HG02610 (cell line): ENCODE data around the gene PFKP.
"Not testable (repeated sequence)": the region's sequence is repeated elsewhere in the genome, so short reads cannot be mapped to it uniquely, and the experiment has no call there.

Experiments
- ATAC-seq: cut with Tn5 transposase; IDR thresholded peaks from one replicate; pipeline ENCODE4 v1.9.1; 2021; ENCODE audit warnings: mild to moderate bottlenecking, moderate library complexity; ENCODE audit not compliant: unreplicated experiment

Gene PFKP

GRCh38 chr10:3095373-3096139 is 28.2 kb downstream of the PFKP start:
- ATAC-seq, result peak; percentile 79

GRCh38 chr10:3096149-3096548 is 28.8 kb downstream of the PFKP start:
- ATAC-seq, result no peak

GRCh38 chr10:3097160-3097559 is 29.8 kb downstream of the PFKP start:
- no peak for ATAC-seq

- no peak for ATAC-seq
Measured at GRCh38 chr10:3098689-3099088, 31.3 kb downstream of the PFKP start.

GRCh38 chr10:3099291-3100092 is 32.1 kb downstream of the PFKP start:
- no peak for ATAC-seq

DNA sequence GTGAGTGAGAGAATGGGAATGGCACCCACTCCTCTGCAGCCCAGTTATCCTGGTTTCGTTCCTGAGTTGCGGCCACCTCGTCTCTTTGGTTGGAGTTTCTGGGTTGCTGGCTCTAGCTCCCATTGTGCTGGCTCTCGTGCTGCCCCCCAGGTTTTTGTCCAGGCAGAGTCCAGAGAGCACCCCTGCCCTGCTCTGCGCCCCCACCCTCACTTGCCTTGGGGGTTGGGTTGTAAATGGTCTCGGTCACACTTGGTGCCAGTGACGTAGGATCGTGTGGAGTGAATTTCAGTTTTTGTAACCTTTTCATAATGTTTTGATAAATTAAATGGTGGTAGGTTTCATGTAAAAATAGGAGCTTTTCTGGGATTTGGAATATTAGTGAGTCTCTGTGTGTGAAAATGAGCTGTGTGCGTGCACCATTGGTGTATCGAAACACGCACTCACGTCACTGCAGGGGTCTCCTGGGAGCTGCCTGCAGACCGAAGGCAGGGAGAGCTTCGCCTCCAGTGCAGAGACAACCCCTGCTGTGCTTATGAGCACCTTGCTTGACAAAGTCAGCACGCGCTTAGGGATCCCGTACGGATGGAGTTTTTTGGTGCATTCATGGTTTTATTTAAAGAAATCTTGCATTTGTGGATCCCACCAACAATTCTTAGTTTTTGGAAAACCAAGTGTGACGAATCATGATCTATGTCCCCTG is 32.9 kb downstream of the PFKP start:
- ATAC-seq, result no peak

DNA sequence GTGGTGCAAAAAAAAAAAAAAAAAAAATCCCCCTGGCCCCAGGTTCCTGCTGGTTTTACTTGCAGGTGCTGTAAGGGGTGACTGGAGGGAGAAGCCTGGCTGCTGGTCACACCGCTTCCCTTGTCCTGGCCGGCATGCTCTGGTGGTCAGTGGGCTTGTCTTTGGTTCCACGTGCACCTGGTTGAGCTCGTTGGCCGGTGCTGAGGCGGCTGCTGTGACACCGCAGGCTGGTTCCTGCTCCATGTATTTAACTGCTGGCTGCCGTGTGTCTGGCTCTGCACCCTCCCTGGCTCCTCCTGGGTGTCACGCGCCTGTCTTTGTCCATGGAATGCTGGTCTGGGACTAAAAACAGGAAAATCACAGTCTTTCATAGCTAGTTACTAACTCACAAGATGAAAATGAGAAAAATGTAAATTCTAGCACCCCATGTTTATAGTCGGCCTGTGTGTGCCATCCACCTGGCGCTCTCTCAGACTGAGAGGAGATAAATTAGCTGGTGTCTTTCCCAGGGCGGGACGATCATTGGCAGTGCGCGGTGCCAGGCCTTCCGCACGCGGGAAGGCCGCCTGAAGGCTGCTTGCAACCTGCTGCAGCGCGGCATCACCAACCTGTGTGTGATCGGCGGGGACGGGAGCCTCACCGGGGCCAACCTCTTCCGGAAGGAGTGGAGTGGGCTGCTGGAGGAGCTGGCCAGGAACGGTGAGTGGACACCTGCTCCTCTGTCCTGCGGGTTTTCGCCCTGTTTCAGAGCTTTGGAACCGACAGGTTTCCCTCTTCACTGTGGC is 33.7 kb downstream of the PFKP start:
- no peak for ATAC-seq

DNA sequence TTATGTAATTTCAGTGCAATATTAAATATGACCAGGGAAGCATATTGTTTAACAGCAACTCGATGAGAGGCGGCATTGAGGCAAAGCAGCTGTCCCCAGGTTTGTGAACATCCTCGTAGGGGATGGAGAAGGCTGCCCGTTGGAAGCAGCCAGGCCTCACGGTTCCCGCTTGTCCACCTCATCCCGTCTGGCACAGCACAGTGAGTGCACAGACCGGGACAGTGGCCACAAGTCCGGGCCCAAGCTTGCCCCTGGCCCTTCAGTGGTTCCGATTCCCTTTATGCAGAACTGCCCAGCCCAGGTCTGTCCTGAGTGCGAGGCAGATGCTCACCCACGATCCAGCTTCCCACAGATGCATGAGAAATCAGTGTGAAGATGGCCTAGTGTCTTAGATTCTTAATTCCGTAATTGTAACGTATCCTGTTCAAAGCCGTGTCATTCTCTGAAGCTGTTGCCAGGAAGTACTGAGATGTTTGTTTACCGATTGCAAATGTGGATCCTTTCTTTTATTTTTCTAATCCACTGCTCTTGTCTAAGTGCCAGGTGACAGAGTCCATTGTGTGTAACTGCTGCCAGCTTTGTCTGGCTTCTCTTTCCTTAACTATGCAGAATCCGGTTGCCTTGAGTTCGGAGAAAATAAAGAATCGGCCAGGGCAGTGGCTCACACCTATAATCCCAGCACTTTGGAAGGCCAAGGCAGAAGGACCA is 35.5 kb downstream of the PFKP start:
- ATAC-seq, result no peak

DNA sequence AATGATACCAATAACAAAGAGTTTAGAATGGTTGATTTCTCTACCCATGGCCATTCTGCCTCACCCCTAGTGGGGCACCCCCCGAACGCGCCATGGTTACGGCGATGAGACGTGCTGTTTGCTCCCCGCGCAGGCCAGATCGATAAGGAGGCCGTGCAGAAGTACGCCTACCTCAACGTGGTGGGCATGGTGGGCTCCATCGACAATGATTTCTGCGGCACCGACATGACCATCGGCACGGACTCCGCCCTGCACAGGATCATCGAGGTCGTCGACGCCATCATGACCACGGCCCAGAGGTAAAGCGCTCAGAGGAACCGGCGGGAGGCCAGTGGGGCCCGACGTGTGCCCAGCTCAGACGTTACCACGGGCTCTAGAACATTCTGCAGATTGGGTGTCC is 36.3 kb downstream of the PFKP start:
- no peak for ATAC-seq

GRCh38 chr10:3104251-3104918 is 37.0 kb downstream of the PFKP start:
- ATAC-seq, result no peak

GRCh38 chr10:3105166-3105565 is 37.8 kb downstream of the PFKP start:
- no peak for ATAC-seq

DNA sequence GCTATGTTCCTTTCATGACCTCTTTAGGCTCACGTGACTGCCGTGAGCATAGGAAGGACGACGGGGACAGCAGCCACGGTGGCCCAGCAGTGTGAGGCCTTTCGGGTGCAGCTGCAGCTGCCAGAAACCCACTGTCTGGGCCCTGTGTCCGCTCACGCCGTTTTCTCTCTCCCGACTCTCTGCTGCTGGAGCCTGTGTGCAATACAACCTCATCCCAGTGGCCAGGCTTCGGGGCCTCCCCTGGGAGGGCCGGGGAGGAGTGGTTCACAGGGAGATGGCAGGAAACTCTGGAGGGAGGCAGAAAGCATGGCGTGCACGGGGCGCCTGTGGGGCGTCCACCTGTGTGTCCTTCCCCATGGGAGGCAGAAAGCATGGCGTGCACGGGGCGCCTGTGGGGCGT is 38.6 kb downstream of the PFKP start:
- no peak for ATAC-seq

- ATAC-seq, result not testable (repeated sequence)
Measured at GRCh38 chr10:3106328-3106727, 39.0 kb downstream of the PFKP start.

- ATAC-seq, result no peak
Measured at GRCh38 chr10:3106928-3107425, 39.6 kb downstream of the PFKP start.

DNA sequence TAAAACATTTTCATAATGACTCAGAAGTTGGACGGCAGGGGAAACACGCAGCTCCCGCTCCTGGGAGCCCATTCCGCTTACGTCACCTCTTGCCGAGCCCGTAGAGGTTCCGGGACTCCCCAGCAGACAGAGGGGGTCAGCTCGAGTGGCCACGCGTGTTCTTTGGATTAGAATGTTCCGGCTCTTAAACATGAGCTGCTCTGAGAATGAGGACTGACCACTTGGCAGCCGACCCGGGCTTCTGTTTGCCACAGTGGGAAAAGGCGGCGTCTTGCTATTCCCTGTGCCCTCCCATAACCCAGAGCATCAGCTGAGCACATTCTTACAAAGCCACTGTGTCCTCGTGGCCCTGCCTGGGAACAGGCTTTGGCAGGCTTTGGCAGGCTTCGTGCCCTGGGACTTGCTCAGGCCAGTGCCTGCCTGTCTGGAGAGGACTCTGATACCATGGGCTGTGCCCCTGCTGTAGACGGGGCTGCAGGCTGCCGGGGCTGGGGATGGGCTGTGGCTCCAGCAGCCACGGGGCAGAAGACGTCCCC is 40.1 kb downstream of the PFKP start:
- ATAC-seq, result no peak

- no peak for ATAC-seq
Measured at GRCh38 chr10:3108033-3108432, 40.7 kb downstream of the PFKP start.

DNA sequence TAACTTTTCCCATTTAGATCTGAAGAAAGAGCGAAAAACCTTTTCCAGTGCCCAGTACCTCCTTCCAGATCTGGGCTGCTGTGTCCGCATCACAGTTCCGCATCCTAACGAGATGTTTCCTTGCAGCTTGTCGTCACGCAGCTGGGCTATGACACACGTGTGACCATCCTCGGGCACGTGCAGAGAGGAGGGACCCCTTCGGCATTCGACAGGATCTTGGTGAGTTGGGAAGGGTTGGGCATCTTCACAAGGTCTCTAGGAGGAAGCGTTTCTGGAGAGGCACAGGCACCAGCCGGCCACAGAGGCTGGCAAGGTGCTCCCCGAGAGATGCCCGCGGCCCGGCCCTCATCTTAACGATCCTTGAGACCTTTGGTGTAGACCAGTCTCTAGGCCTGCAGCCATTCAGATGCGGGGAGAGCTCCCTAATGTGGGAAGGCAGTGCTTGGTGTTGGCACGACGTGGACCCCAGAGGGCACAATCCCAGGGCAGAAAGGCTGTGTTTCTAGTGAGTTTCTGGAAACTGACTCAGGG is 41.3 kb downstream of the PFKP start:
- ATAC-seq, result no peak

DNA sequence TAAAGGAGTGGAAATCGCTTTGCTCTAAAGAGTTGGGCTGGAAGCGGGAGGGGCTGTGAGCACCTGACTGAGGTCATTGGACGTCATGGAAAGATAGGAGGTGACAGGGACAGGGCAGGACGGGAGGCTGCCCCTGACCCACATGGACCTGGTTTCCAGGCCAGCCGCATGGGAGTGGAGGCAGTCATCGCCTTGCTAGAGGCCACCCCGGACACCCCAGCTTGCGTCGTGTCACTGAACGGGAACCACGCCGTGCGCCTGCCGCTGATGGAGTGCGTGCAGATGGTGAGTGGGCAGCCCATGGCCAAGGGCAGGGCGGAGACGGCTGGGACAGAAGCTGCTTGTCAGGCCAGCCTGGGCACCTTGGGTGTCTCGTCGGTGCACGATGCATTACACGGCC is 41.8 kb downstream of the PFKP start:
- ATAC-seq, result no peak

DNA sequence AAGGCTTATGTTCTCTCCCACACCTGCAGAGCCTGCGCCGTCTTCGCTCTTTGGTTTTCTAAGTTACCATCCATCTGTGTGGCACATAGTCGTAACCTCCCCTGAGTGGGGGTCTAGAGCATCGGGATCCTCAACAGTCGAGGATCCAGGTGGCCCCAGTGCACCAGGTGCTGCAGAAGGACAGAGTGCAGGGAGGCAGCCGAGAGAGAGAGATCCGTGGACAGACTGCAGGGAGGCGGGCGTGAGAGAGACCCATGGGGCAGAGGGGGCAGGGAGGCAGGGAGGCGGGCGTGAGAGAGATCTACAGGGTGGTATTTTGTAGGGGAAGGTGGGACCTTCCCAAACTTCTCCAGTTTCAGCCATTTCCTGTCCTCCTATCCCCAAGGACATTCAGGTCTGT is 42.3 kb downstream of the PFKP start:
- ATAC-seq, result no peak
